ENCODE measurements around the gene C1R.

DNA sequence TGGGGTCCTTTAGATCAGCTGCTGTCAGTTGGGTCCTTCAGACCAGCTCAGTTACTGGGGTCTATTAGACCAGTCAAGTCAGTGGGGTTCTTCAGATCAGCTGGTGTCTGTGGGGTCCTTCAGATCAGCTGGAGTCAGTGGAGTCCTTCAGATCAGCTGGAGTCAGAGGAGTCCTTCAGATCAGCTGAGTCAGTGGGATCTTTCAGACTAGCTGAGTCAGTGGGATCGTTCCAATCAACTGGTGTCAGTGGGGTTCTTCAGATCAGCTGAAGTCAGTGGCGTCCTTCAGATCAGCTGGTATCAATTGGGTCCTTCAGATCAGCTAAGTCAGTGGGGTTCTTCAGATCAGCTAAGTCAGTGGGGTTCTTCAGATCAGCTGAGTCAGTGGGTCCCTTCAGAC lies 59.3 kb downstream of the C1R start:
- TF ChIP-seq, protein P1, sequence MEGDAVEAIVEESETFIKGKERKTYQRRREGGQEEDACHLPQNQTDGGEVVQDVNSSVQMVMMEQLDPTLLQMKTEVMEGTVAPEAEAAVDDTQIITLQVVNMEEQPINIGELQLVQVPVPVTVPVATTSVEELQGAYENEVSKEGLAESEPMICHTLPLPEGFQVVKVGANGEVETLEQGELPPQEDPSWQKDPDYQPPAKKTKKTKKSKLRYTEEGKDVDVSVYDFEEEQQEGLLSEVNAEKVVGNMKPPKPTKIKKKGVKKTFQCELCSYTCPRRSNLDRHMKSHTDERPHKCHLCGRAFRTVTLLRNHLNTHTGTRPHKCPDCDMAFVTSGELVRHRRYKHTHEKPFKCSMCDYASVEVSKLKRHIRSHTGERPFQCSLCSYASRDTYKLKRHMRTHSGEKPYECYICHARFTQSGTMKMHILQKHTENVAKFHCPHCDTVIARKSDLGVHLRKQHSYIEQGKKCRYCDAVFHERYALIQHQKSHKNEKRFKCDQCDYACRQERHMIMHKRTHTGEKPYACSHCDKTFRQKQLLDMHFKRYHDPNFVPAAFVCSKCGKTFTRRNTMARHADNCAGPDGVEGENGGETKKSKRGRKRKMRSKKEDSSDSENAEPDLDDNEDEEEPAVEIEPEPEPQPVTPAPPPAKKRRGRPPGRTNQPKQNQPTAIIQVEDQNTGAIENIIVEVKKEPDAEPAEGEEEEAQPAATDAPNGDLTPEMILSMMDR (conservative IDR thresholded peaks at IDR 0.05; ENCODE audit: low read length) = no peak
- TF ChIP-seq EZH2phosphoT487 (IDR thresholded peaks at IDR 0.05; ENCODE audit: borderline replicate concordance, low read depth, low read length) = no peak
